Caco-2 (cell line): ENCODE data around the gene FAM98C. TPM values are rescaled to one million over a fixed set of nuclear protein-coding genes. Genes with fewer than 3 reads are reported as not detected.

Experiments
- BruUV-seq: library from RNA; stranded (reverse); fragments of 400-500 nt; replicated peaks from 2 replicates; lab custom pipeline; 2021; lab: Mats Ljungman, UMichigan
- CTCF ChIA-PET: fragments of 300-600 bp; sonication (Branson Sonifier 250); formaldehyde crosslinking; loops from one replicate; lab custom pipeline; 2022; ENCODE audit warnings: antibody characterized with exemption; lab: Charles Lee
- POLR2A ChIA-PET: fragments of 300-600 bp; sonication (Branson Sonifier 250); formaldehyde crosslinking; loops from one replicate; lab custom pipeline; 2022; ENCODE audit warnings: antibody characterized with exemption; lab: Charles Lee
- DNase-seq, 2 experiments: peaks; one replicate each; pipeline versions ENCODE4 v3.0.0 to v3.0.0-alpha.2; 2020 to 2022
- H3K27me3 ChIP-seq: replicated peaks from 2 replicates; pipeline ENCODE4 v1.6.0; 2011; ENCODE audit warnings: low read length; ENCODE audit not compliant: control insufficient read depth, insufficient read depth
- H3K36me3 ChIP-seq: 2 replicates; pipeline ENCODE4 v1.5.1; 2011; ENCODE audit warnings: low read length; ENCODE audit not compliant: control insufficient read depth, insufficient read depth
- H3K4me1 ChIP-seq: fragments of 250-450 bp; sonication (Bioruptor Pico); 2 replicates; pipeline ENCODE4 v1.5.1; 2020; ENCODE audit warnings: mild to moderate bottlenecking
- H3K4me3 ChIP-seq: 2 replicates; pipeline ENCODE4 v1.5.1; 2011; ENCODE audit warnings: low read depth, mild to moderate bottlenecking, control low read depth, low read length
- H3K9me3 ChIP-seq: fragments of 250-450 bp; sonication (Bioruptor Pico); 2 replicates; pipeline ENCODE4 v1.5.1; 2020; ENCODE audit warnings: mild to moderate bottlenecking, moderate library complexity
- H3K27ac Mint-ChIP-seq: one replicate; pipeline ENCODE4 v1.8.0; 2022; ENCODE audit warnings: mixed read lengths; ENCODE audit not compliant: unreplicated experiment
- H3K27me3 Mint-ChIP-seq: one replicate; pipeline ENCODE4 v1.8.0; 2022; ENCODE audit warnings: mixed read lengths; ENCODE audit not compliant: insufficient read depth, unreplicated experiment
- H3K36me3 Mint-ChIP-seq: one replicate; pipeline ENCODE4 v1.8.0; 2022; ENCODE audit warnings: mild to moderate bottlenecking, mixed read lengths; ENCODE audit not compliant: insufficient read depth, unreplicated experiment
- H3K4me1 Mint-ChIP-seq: one replicate; pipeline ENCODE4 v1.8.0; 2022; ENCODE audit warnings: low read depth, mixed read lengths; ENCODE audit not compliant: unreplicated experiment
- H3K4me3 Mint-ChIP-seq: one replicate; pipeline ENCODE4 v1.8.0; 2022; ENCODE audit warnings: mild to moderate bottlenecking, moderate library complexity, mixed read lengths; ENCODE audit not compliant: unreplicated experiment
- H3K9me3 Mint-ChIP-seq: one replicate; pipeline ENCODE4 v1.8.0; 2022; ENCODE audit warnings: mixed read lengths; ENCODE audit not compliant: unreplicated experiment
- intact Hi-C: fragments of 100-400 bp; cut with micrococcal nuclease; formaldehyde crosslinking; loops from one replicate; pipeline ENCODE4 v1.10.0; 2022; ENCODE audit not compliant: unreplicated experiment
- total RNA-seq: library from RNA; stranded (reverse); gene quantifications from 2 replicates; pipeline ENCODE4 v1.2.3, GENCODE V29; 2022
- TF ChIP-seq, protein P1 (sequence below), 2 experiments: fragments of 200-600 bp in 1 of 2; IDR thresholded peaks; 1 replicate in 1 of 2; 2 replicates in 1 of 2; pipeline versions ENCODE4 v1.5.1 to v1.8.0; 2011 to 2022; ENCODE audit warnings: antibody characterized with exemption in 1 of 2, control low read depth in 1 of 2, inconsistent platforms in 1 of 2, low read depth in 1 of 2, low read length in 1 of 2, mild to moderate bottlenecking in 1 of 2, moderate library complexity in 1 of 2; ENCODE audit not compliant: insufficient read depth in 1 of 2, severe bottlenecking in 1 of 2, unreplicated experiment in 1 of 2

FAM98C gene
- total RNA-seq, 1 experiment from 2014 or later: 19.7 TPM

DNA sequence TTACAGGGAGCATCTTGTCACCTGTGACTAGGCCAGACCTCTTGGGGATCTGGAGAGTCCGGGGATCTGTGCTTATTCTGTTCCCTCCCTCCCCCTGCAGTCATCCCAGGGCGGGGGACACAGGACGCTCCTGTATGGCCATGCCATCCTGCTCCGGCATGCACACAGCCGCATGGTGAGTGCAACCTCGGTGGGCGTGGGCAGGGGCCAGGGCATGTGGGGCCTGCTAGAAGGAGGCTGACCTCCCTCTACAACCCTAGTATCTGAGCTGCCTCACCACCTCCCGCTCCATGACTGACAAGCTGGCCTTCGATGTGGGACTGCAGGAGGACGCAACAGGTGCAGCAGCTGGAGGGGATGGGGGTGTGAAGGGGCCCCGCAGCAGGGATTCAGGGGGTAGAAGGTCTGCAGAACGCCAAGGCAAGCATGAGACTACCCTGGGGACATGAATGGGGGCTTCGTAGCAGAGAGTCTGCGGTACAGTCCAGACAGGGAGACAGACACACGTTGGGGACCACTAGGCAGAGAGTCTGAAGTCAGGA, 40.6 kb downstream of the FAM98C start:
- H3K36me3 Mint-ChIP-seq: no peaks in the 10 kb centered on the region
- peaks cover 15% of the 10 kb centered on the region for H3K27me3 Mint-ChIP-seq
- TF ChIP-seq, protein P1, sequence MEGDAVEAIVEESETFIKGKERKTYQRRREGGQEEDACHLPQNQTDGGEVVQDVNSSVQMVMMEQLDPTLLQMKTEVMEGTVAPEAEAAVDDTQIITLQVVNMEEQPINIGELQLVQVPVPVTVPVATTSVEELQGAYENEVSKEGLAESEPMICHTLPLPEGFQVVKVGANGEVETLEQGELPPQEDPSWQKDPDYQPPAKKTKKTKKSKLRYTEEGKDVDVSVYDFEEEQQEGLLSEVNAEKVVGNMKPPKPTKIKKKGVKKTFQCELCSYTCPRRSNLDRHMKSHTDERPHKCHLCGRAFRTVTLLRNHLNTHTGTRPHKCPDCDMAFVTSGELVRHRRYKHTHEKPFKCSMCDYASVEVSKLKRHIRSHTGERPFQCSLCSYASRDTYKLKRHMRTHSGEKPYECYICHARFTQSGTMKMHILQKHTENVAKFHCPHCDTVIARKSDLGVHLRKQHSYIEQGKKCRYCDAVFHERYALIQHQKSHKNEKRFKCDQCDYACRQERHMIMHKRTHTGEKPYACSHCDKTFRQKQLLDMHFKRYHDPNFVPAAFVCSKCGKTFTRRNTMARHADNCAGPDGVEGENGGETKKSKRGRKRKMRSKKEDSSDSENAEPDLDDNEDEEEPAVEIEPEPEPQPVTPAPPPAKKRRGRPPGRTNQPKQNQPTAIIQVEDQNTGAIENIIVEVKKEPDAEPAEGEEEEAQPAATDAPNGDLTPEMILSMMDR (IDR thresholded peaks at IDR 0.05; ENCODE audit: insufficient read depth in 1 of 2, low read depth in 1 of 2, low read length in 1 of 2, severe bottlenecking in 1 of 2, unreplicated experiment in 1 of 2): no peak
- DNase-seq: no peak
- no peak overlapping the region for H3K4me3 ChIP-seq
- no peaks in the 10 kb centered on the region for H3K36me3 ChIP-seq
- H3K9me3 Mint-ChIP-seq: no peaks in the 10 kb centered on the region
- POLR2A ChIA-PET: no interaction called here
- H3K27ac Mint-ChIP-seq: no peak overlapping the region
- H3K4me1 Mint-ChIP-seq: no peaks in the 10 kb centered on the region
- intact Hi-C loops: no loop called here
- no peaks in the 10 kb centered on the region for H3K27me3 ChIP-seq
- CTCF ChIA-PET: interaction anchor here (0.6 to 1.0 kb wide), 2 partner anchors 41 to 284 kb away, joined by 3 to 5 read pairs; partner anchors contain the start of gene FAM98C
- no TSS peak for BruUV-seq
- no peaks in the 10 kb centered on the region for H3K4me1 ChIP-seq
- H3K9me3 ChIP-seq: no peaks in the 10 kb centered on the region
- H3K4me3 Mint-ChIP-seq: no peak overlapping the region

DNA sequence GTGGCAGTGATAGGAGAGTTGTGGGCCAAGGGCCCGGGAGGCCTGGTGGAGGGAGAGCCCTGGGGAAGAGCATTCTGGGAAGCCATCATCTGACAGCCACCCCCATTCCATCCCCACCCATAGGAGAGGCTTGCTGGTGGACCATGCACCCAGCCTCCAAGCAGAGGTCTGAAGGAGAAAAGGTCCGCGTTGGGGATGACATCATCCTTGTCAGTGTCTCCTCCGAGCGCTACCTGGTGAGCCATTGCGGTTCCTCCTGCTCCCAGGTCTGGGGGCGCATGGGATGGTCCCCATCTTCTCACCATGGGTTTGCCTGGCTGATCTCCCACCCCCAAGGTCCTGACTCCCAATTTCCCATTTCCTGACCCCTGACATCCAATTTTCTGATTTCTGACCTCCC, 41.1 kb downstream of the FAM98C start:
- Histone ChIP-seq H3K9me3 (no peaks in the 10 kb centered on the region), H3K36me3 (no peaks in the 10 kb centered on the region), H3K4me1 (no peaks in the 10 kb centered on the region), H3K27me3 (no peaks in the 10 kb centered on the region), H3K4me3 (no peak overlapping the region)
- POLR2A ChIA-PET: no interaction called here
- H3K4me3 Mint-ChIP-seq: no peak overlapping the region
- H3K36me3 Mint-ChIP-seq: no peaks in the 10 kb centered on the region
- no peaks in the 10 kb centered on the region for H3K9me3 Mint-ChIP-seq
- BruUV-seq: no TSS peak
- H3K27ac Mint-ChIP-seq: no peak overlapping the region
- DNase-seq: no peak
- no peaks in the 10 kb centered on the region for H3K4me1 Mint-ChIP-seq
- TF ChIP-seq, protein P1 (IDR thresholded peaks at IDR 0.05; ENCODE audit: insufficient read depth in 1 of 2, low read depth in 1 of 2, low read length in 1 of 2, severe bottlenecking in 1 of 2, unreplicated experiment in 1 of 2): no peak
- CTCF ChIA-PET: interaction anchor here (1.0 kb wide), 1 partner anchor 41 kb away, joined by 5 read pairs; the partner anchor contains the start of gene FAM98C
- H3K27me3 Mint-ChIP-seq: peaks cover 19% of the 10 kb centered on the region
- intact Hi-C loops: no loop called here

DNA sequence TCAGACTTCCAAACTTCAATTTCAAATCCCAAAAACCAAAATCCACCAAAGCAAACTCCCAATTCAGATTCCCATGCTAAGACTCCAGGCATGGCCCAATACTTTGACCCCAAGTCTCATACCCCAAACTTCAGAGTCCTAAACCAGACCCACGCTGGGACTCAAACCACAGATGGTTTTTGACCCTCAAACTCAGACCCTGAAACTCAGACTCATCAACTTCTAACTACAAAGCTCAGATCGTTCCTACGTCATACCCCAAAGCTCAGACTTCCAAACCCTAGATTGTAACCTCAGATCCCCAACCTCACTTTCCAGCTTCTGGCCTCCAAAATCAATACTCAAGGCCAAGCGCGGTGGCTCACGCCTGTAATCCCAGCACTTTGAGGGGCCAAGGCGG, 42.5 kb downstream of the FAM98C start:
- DNase-seq: no peak
- Mint-ChIP-seq H3K9me3 (no peaks in the 10 kb centered on the region), H3K27me3 (peaks cover 23% of the 10 kb centered on the region), H3K27ac (no peak overlapping the region), H3K4me1 (no peaks in the 10 kb centered on the region), H3K36me3 (no peaks in the 10 kb centered on the region), H3K4me3 (no peak overlapping the region)
- no peaks in the 10 kb centered on the region for H3K4me1 ChIP-seq
- H3K4me3 ChIP-seq: no peak overlapping the region
- no TSS peak for BruUV-seq
- H3K27me3 ChIP-seq: no peaks in the 10 kb centered on the region; the same call in 1 of the 2 replicates
- H3K36me3 ChIP-seq: no peaks in the 10 kb centered on the region
- H3K9me3 ChIP-seq: no peaks in the 10 kb centered on the region
- TF ChIP-seq, protein P1 (IDR thresholded peaks at IDR 0.05; ENCODE audit: insufficient read depth in 1 of 2, low read depth in 1 of 2, low read length in 1 of 2, severe bottlenecking in 1 of 2, unreplicated experiment in 1 of 2): no peak
- intact Hi-C loops: no loop called here
- POLR2A ChIA-PET: no interaction called here
- CTCF ChIA-PET: no interaction called here
